ENCODE measurements around the gene TRPM2. TPM values are rescaled to one million over a fixed set of nuclear protein-coding genes. Genes with fewer than 3 reads are reported as not detected.

The TRPM2 gene
- total and polyA plus RNA-seq, 12 donors, result 1.5 to 28.3 (median 11.3) TPM

GRCh38 chr21:44433791-44434567 is 80.6 kb downstream of the TRPM2 start:
- intact Hi-C loops (cut with DNase I), result no loop called here
- no peaks in the 10 kb centered on the region for H3K36me3 ChIP-seq (replicated peaks in 1 of 2)
- no peaks in the 10 kb centered on the region for H3K9me3 ChIP-seq (replicated peaks in 1 of 3)
- H3K27me3 ChIP-seq, result no peaks in the 10 kb centered on the region
- no peak overlapping the region for H3K4me3 ChIP-seq
- TF ChIP-seq POLR2A (IDR thresholded peaks at IDR 0.05) (no peak), CTCF (IDR thresholded peaks at IDR 0.05) (no peak)
- 91 to 94% (median 92%) methylated on average over 30 to 39 of the region's 39 CpGs for WGBS, 4 donors
- H3K4me1 ChIP-seq (replicated peaks in 1 of 2), result no peaks in the 10 kb centered on the region
- H3K27ac ChIP-seq, result no peak overlapping the region
- peak in 5 of 7 donors; percentile 3 to 17 (median 9) for DNase-seq

- intact Hi-C loops (cut with DNase I), result no loop called here
- no peak overlapping the region for H3K27ac ChIP-seq
- no peaks in the 10 kb centered on the region for H3K4me1 ChIP-seq (replicated peaks in 1 of 2)
- DNase-seq, result peak in 3 of 7 donors; percentile 5 to 11 (median 7)
- H3K9me3 ChIP-seq (replicated peaks in 1 of 3), result no peaks in the 10 kb centered on the region
- 70 to 84% (median 77%) methylated on average over 2 to 13 of the region's 13 CpGs for WGBS, 4 donors
- H3K4me3 ChIP-seq, result no peak overlapping the region
- TF ChIP-seq CTCF (IDR thresholded peaks at IDR 0.05), result no peak
- TF ChIP-seq POLR2A (IDR thresholded peaks at IDR 0.05), result no peak
- no peaks in the 10 kb centered on the region for H3K36me3 ChIP-seq (replicated peaks in 1 of 2)
- no peaks in the 10 kb centered on the region for H3K27me3 ChIP-seq
Measured at GRCh38 chr21:44434568-44434925, 81.1 kb downstream of the TRPM2 start.

GRCh38 chr21:44434936-44435635 is 81.7 kb downstream of the TRPM2 start:
- Histone ChIP-seq H3K4me1 (replicated peaks in 1 of 2) (no peaks in the 10 kb centered on the region), H3K36me3 (replicated peaks in 1 of 2) (no peaks in the 10 kb centered on the region), H3K4me3 (no peak overlapping the region), H3K9me3 (replicated peaks in 1 of 3) (no peaks in the 10 kb centered on the region), H3K27me3 (no peaks in the 10 kb centered on the region), H3K27ac (no peak overlapping the region)
- WGBS, 4 donors, result 84 to 88% (median 85%) methylated on average over 6 to 28 of the region's 28 CpGs
- intact Hi-C loops (cut with DNase I), result no loop called here
- DNase-seq, result peak in 3 of 7 donors; percentile 3 to 11 (median 5)
- TF ChIP-seq POLR2A (IDR thresholded peaks at IDR 0.05) (no peak), CTCF (IDR thresholded peaks at IDR 0.05) (no peak)

- Histone ChIP-seq H3K27ac (no peak overlapping the region), H3K9me3 (replicated peaks in 1 of 3) (no peaks in the 10 kb centered on the region), H3K27me3 (no peaks in the 10 kb centered on the region), H3K4me3 (no peak overlapping the region), H3K36me3 (replicated peaks in 1 of 2) (no peaks in the 10 kb centered on the region), H3K4me1 (replicated peaks in 1 of 2) (no peaks in the 10 kb centered on the region)
- DNase-seq, result peak in 3 of 7 donors; percentile 2 to 4 (median 3)
- intact Hi-C loops (cut with DNase I), result no loop called here
- TF ChIP-seq CTCF (IDR thresholded peaks at IDR 0.05) (no peak), POLR2A (IDR thresholded peaks at IDR 0.05) (no peak)
- WGBS, 4 donors, result 84 to 95% (median 87%) methylated on average over 7 to 13 of the region's 13 CpGs
Measured at GRCh38 chr21:44436111-44436611, 82.7 kb downstream of the TRPM2 start.
